OCI-LY1 (cell line): ENCODE data around the gene SLC35A5.

ENCODE experiments used
- CTCF ChIP-seq: fragments of 200-600 bp; sonication (generic), shearing (Covaris generic); IDR thresholded peaks from 2 replicates; pipeline ENCODE4 v1.5.1; 2017; ENCODE audit warnings: mild to moderate bottlenecking, antibody characterized with exemption, low read length, moderate library complexity, mixed read lengths
- EZH2 ChIP-seq: fragments of 200-600 bp; sonication (generic), shearing (Covaris generic); IDR thresholded peaks from 2 replicates; pipeline ENCODE4 v1.8.0; 2017; ENCODE audit warnings: borderline replicate concordance, mixed run types, mild to moderate bottlenecking, antibody characterized with exemption, low read length, moderate library complexity, mixed read lengths

- no peak for TF ChIP-seq CTCF
- TF ChIP-seq EZH2 = no peak
These were observed 71.9 kb downstream of the SLC35A5 start for GRCh38 chr3:112633757-112634156.
